ENCODE results near the gene RAD51B.

GRCh38 chr14:68239988-68240771 is 420.6 kb downstream of the RAD51B start:
- no peak for TF ChIP-seq CTCF (IDR thresholded peaks at IDR 0.05)
- no peak for TF ChIP-seq POLR2A (IDR thresholded peaks at IDR 0.05)
